Cardiac muscle cell (in vitro differentiated cells and primary cell): Measurements from ENCODE around the gene SETBP1. TPM values are rescaled to one million over a fixed set of nuclear protein-coding genes. Genes with fewer than 3 reads are reported as not detected.

ENCODE experiments used
- DNase-seq, 2 donors: peaks; one replicate each; pipeline versions ENCODE4 v3.0.0 to v3.0.0-alpha.2; 2010 to 2017; ENCODE audit warnings: low read depth in 1 of 2, low spot score in 1 of 2
- H3K27ac ChIP-seq: fragments of 200-600 bp; sonication (generic); 2 replicates; pipeline ENCODE4 v1.5.1; 2016
- H3K27me3 ChIP-seq: fragments of 200-600 bp; sonication (generic); 2 replicates; pipeline ENCODE4 v1.6.0; 2016; ENCODE audit warnings: control low read depth
- H3K36me3 ChIP-seq: fragments of 200-600 bp; sonication (generic); 2 replicates; pipeline ENCODE4 v1.5.1; 2016; ENCODE audit warnings: control low read depth
- H3K4me1 ChIP-seq: fragments of 200-600 bp; sonication (generic); 2 replicates; pipeline ENCODE4 v1.8.1; 2017; ENCODE audit warnings: low read depth, mild to moderate bottlenecking, mixed run types
- H3K4me3 ChIP-seq: fragments of 200-600 bp; sonication (generic); 2 replicates; pipeline ENCODE4 v1.5.1; 2016; ENCODE audit warnings: mild to moderate bottlenecking
- H3K9me3 ChIP-seq: fragments of 200-600 bp; sonication (generic); 2 replicates; pipeline ENCODE4 v1.5.1; 2017; ENCODE audit warnings: low read depth, mild to moderate bottlenecking, control low read depth
- CTCF ChIP-seq: IDR thresholded peaks from 2 replicates; pipeline ENCODE4 v1.5.1; 2012; ENCODE audit warnings: low read depth, mild to moderate bottlenecking, low read length
- polyA plus RNA-seq: library from polyadenylated mRNA; unstranded; fragments of >200 nt; fragmentation: Nextera tagmentation; extraction: Ambion mirVana; gene quantifications from 2 replicates; pipeline ENCODE4 v1.2.1, GENCODE V29; 2016
- total RNA-seq: library from RNA; depleted of rRNA; stranded (reverse); fragments of >200 nt; gene quantifications from 2 replicates; pipeline ENCODE4 v1.2.3, GENCODE V29; 2016

The SETBP1 gene
- total and polyA plus RNA-seq, 2 experiments from 2014 or later: 6.3 to 30.6 TPM

- peak in 1 of 2 donors; percentile 61 for DNase-seq
- peaks cover 7% of the 10 kb centered on the region for H3K4me1 ChIP-seq
Measured at GRCh38 chr18:45059695-45060094, 379.0 kb downstream of the SETBP1 start.

GRCh38 chr18:45060102-45060501 is 379.4 kb downstream of the SETBP1 start:
- no peak for TF ChIP-seq CTCF
- H3K27me3 ChIP-seq: no peaks in the 10 kb centered on the region
- H3K9me3 ChIP-seq: no peaks in the 10 kb centered on the region
- H3K27ac ChIP-seq: no peak overlapping the region
- peaks cover 7% of the 10 kb centered on the region for H3K4me1 ChIP-seq
- DNase-seq: peak in 1 of 2 donors; percentile 15
- no peak overlapping the region for H3K4me3 ChIP-seq
- H3K36me3 ChIP-seq: no peaks in the 10 kb centered on the region

More at GRCh38 chr18:45059695-45060094, 379.0 kb downstream of the SETBP1 start:
- no peak for TF ChIP-seq CTCF
- Histone ChIP-seq H3K27me3 (no peaks in the 10 kb centered on the region), H3K4me3 (no peak overlapping the region), H3K27ac (no peak overlapping the region), H3K9me3 (no peaks in the 10 kb centered on the region), H3K36me3 (no peaks in the 10 kb centered on the region)

GRCh38 chr18:45061359-45061758 is 380.7 kb downstream of the SETBP1 start:
- Histone ChIP-seq H3K4me3 (no peak overlapping the region), H3K4me1 (peaks cover 8% of the 10 kb centered on the region), H3K27me3 (no peaks in the 10 kb centered on the region), H3K27ac (no peak overlapping the region), H3K36me3 (no peaks in the 10 kb centered on the region), H3K9me3 (no peaks in the 10 kb centered on the region)
- DNase-seq: no peak
- TF ChIP-seq CTCF: no peak

GRCh38 chr18:45063246-45064038 is 382.8 kb downstream of the SETBP1 start:
- Histone ChIP-seq H3K27me3 (no peaks in the 10 kb centered on the region), H3K4me1 (peaks cover 10% of the 10 kb centered on the region), H3K4me3 (no peak overlapping the region), H3K27ac (no peak overlapping the region), H3K9me3 (no peaks in the 10 kb centered on the region), H3K36me3 (no peaks in the 10 kb centered on the region)
- no peak for TF ChIP-seq CTCF
- DNase-seq: no peak

GRCh38 chr18:45066210-45066609 is 385.5 kb downstream of the SETBP1 start:
- no peak for DNase-seq
- TF ChIP-seq CTCF: no peak
- no peaks in the 10 kb centered on the region for H3K9me3 ChIP-seq
- no peaks in the 10 kb centered on the region for H3K27me3 ChIP-seq
- peaks cover 10% of the 10 kb centered on the region for H3K4me1 ChIP-seq
- H3K4me3 ChIP-seq: no peak overlapping the region
- H3K27ac ChIP-seq: no peak overlapping the region
- no peaks in the 10 kb centered on the region for H3K36me3 ChIP-seq
